Ovary (tissue), 3 donors: ENCODE results near the gene RUNX1.

Experiments used
- CTCF ChIP-seq, 3 donors: fragments of 450-650 bp in 2 of 3; fragments of 200-600 bp in 1 of 3; IDR thresholded peaks; one replicate each; pipeline versions ENCODE4 v1.5.1 to v1.8.0; 2016 to 2022; ENCODE audit warnings: antibody characterized with exemption in 3 of 3, mild to moderate bottlenecking in 1 of 3
- EP300 ChIP-seq: sonication (generic); formaldehyde crosslinking; IDR thresholded peaks from one replicate; pipeline ENCODE4 v1.6.1; 2017; ENCODE audit warnings: antibody characterized with exemption
- POLR2A ChIP-seq: fragments of 450-650 bp; IDR thresholded peaks from one replicate; pipeline ENCODE4 v1.6.1; 2017; ENCODE audit warnings: antibody characterized with exemption, mild to moderate bottlenecking, moderate library complexity
- donor health status: DM: no; HTN: no; CAD: no.

DNA sequence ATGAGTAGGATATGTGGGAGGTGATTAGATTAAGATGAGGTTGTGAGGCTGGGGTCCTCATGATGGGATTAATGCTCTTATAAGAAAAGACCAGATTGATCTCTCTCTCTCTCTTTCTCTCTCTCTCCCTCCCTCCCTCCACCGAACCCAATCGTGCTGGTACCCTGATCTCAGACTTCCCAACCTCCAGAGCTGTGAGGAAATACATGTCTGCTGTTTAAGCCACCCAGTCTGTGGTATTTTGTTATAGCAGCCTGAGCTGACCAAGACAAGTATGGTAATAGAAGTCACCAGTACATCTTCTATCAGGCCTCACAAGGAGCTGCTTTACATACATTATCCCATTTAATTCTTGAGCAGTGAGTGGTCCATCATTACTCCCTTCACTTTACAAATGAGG, 149.8 kb downstream of the RUNX1 start:
- TF ChIP-seq CTCF (IDR thresholded peaks at IDR 0.05) (no peak), POLR2A (no peak), EP300 (no peak)
